Suprapubic skin (tissue), 4 donors: Measurements from ENCODE around the gene CYP4F8. TPM values are rescaled to one million over a fixed set of nuclear protein-coding genes. Genes with fewer than 3 reads are reported as not detected.

ENCODE experiments used
- total RNA-seq, 4 donors: library from RNA; depleted of rRNA; stranded (reverse); fragments of >200 nt; gene quantifications; one replicate each; pipeline ENCODE4 v1.1.0, GENCODE V29; 2016

Gene CYP4F8
- total RNA-seq, 4 donors from 2014 or later: 14.5 to 18.7 (median 14.9) TPM

Other genes starting within 250 kb of the CYP4F8 start
- 10 to 100 TPM; 25.3 to 77.9 (median 41.6) TPM for gene AKAP8, start 235.4 kb upstream of the CYP4F8 start, total RNA-seq
- 100 to 1,000 TPM in 2 of 4 donors, 10 to 100 TPM in 2; 97.5 to 259 (median 118) TPM for gene AKAP8L, start 196.2 kb upstream of the CYP4F8 start, total RNA-seq
- 10 to 100 TPM; 39.1 to 44.9 (median 41.0) TPM for gene WIZ, start 165.3 kb upstream of the CYP4F8 start, total RNA-seq
- 1 to 10 TPM in 2 of 4 donors, under 1 TPM in 2; 0.70 to 2.4 (median 1.0) TPM for gene RASAL3, start 150.7 kb upstream of the CYP4F8 start, total RNA-seq
- gene PGLYRP2, start 135.7 kb upstream of the CYP4F8 start, total RNA-seq: under 1 TPM in 1 of 4 donors, not detected in 3; 0.21 TPM
- gene CYP4F22, start 106.7 kb upstream of the CYP4F8 start, total RNA-seq: 10 to 100 TPM; 26.0 to 77.7 (median 55.5) TPM
- 10 to 100 TPM in 3 of 4 donors, 1 to 10 TPM in 1; 9.5 to 14.4 (median 12.2) TPM for gene CYP4F3, start 25.7 kb downstream of the CYP4F8 start, total RNA-seq
- gene CYP4F12, start 57.9 kb downstream of the CYP4F8 start, total RNA-seq: 100 to 1,000 TPM in 1 of 4 donors, 10 to 100 TPM in 3; 63.3 to 233 (median 84.3) TPM
- gene OR10H2, start 112.8 kb downstream of the CYP4F8 start, total RNA-seq: not detected
- gene OR10H3, start 122.8 kb downstream of the CYP4F8 start, total RNA-seq: not detected
- gene OR10H5, start 172.4 kb downstream of the CYP4F8 start, total RNA-seq: not detected
- gene OR10H1, start 200.4 kb downstream of the CYP4F8 start, total RNA-seq: not detected